GM12864 (cell line): Measurements from ENCODE around the gene GPR157.
A peak's percentile ranks its signal among the peaks of the same experiment; 100 is the strongest.

ENCODE experiments used
- DNase-seq: peaks from one replicate; pipeline ENCODE4 v3.0.0-alpha.2; 2011; ENCODE audit warnings: low read depth
- H3K4me3 ChIP-seq: 2 replicates; pipeline ENCODE4 v1.5.1; 2011; ENCODE audit warnings: mild to moderate bottlenecking, low read depth, low read length, control low read depth
- CTCF ChIP-seq: IDR thresholded peaks from 2 replicates; pipeline ENCODE4 v1.5.1; 2011; ENCODE audit warnings: low read depth, mild to moderate bottlenecking, moderate library complexity, low read length, control low read depth, inconsistent platforms; ENCODE audit errors: missing control alignments

GPR157 gene

DNA sequence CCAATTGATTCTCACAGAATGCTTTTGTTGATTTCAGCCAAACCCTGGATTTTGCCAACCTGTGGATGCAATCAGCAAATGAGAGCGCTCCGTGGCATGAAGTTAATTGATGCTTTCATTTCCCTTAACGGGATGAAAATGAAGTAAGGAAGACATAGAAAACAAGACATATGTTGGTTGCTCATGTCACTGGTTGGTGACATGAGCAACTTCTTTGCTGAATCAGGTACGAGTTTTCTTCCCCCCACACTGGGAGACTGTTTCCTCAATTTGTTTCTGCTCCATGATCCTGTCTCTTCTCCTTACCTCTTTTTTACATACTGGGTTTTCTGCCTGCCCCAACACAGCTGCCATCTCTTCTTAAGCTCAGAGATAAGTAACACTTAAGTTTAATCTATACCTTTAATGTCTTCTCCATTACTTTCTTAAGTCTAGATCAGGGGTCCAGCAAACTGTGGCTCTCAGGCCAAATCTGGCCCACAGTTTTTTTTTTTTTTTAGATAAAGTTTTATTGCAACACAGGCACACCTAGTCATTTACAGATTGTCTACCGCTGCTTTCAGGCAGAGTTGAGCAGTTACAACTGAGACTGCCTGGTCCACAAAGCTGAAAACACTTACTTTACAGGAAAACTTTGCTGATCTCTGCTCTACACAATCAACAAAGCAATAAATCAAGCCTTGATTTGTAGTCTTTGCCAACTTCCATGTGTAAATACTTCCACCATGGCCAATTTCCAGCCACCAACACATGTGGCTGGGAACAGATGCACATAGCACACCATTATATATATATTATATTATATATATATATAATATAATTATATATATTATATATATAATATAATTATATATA, 13.3 kb downstream of the GPR157 start:
- no peak for DNase-seq
- TF ChIP-seq CTCF: no peak
- no peak overlapping the region for H3K4me3 ChIP-seq

DNA sequence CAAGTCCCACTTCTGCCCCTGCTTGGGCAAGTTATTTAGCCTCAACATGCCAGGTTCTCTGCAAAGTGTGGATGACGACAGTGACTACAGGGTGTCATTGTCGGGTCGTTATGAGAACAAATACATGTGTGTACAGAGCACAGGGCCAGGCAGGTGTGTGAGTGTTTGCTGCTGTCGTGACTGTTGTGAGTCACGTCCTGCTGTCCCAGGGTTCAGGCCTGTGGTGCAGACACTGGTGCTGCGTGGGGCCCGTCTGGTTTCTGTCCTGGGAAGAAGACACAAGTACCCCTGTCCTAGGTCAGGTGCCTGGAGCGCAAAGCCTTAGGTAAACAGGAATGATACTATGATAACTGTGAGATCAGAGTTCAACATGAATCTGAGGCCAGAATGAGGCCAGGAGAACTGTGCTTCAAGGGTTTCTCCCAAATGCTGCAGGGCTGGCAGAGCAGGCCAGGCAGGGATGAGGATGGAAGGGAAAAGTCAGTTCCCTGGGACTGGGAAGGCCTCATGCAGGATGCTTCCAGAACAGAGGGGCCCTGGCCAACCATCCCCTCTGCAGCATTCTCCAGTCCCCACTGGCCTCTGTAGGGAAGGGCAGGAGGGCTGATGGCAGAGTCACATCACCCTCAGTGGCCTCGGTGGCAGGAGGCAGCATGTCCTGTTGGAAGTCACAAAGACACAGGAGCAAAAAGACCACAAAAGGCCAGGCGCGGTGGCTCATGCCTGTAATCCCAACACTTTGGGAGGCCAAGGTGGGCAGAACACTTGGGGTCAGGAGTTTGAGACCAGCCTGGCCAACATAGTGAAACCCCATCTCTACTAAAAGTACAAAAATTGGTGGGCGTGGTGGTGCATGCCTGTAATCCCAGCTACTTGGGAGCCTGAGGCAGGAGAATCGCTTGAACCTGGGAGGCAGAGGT, 15.7 kb downstream of the GPR157 start:
- no peak for TF ChIP-seq CTCF
- no peak overlapping the region for H3K4me3 ChIP-seq
- no peak for DNase-seq

GRCh38 chr1:9111957-9112356, 16.9 kb downstream of the GPR157 start:
- no peak for DNase-seq
- TF ChIP-seq CTCF: no peak
- H3K4me3 ChIP-seq: no peak overlapping the region

GRCh38 chr1:9111357-9111691, 17.6 kb downstream of the GPR157 start:
- no peak overlapping the region for H3K4me3 ChIP-seq
- TF ChIP-seq CTCF: no peak
- no peak for DNase-seq

- no peak overlapping the region for H3K4me3 ChIP-seq
- DNase-seq: peak; percentile 71
- peak; percentile 88 for TF ChIP-seq CTCF
Observed at GRCh38 chr1:9110669-9111356, 18.1 kb downstream of the GPR157 start.

DNA sequence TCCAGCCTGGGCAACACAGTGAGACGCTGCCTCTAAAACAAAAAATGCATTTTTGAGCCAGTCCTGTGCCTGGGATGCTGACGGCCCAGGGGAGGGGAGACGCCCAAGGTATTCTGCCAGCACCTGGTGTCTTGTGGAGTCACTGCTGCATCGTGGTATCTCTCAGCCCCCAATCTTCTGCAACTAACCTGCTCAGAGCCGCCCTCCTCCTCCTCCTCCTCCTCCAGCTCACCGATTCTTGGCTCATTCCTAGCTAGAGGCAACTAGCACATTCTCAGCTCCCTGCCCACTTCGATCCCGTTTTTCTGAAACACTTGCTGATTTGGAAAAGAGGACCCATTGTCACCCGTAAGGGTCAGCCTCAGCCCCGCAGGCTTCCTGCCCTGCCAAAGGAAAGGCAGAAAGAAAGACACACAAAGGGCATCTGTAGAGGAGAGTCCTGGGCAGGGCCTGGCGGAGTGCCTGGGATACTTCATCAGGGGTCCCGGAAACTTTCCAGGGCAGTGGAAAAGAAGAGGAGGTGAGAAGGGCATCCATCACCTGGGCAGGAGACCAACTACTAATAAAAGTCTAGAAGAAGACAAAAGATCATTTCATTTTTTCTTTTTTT, 20.7 kb downstream of the GPR157 start:
- H3K4me3 ChIP-seq: no peak overlapping the region
- no peak for DNase-seq
- TF ChIP-seq CTCF: no peak
